Hair follicular keratinocyte (primary cell): ENCODE measurements around the gene RASGEF1B. TPM values are rescaled to one million over a fixed set of nuclear protein-coding genes. Genes with fewer than 3 reads are reported as not detected.

Experiments used
- total RNA-seq: library from RNA; depleted of rRNA; stranded (reverse); fragments of >200 nt; gene quantifications from 2 replicates; pipeline ENCODE4 v1.2.3, GENCODE V29; 2015

Gene RASGEF1B
- total RNA-seq = 0.53 and 2.3 TPM in 2 replicates

DNA sequence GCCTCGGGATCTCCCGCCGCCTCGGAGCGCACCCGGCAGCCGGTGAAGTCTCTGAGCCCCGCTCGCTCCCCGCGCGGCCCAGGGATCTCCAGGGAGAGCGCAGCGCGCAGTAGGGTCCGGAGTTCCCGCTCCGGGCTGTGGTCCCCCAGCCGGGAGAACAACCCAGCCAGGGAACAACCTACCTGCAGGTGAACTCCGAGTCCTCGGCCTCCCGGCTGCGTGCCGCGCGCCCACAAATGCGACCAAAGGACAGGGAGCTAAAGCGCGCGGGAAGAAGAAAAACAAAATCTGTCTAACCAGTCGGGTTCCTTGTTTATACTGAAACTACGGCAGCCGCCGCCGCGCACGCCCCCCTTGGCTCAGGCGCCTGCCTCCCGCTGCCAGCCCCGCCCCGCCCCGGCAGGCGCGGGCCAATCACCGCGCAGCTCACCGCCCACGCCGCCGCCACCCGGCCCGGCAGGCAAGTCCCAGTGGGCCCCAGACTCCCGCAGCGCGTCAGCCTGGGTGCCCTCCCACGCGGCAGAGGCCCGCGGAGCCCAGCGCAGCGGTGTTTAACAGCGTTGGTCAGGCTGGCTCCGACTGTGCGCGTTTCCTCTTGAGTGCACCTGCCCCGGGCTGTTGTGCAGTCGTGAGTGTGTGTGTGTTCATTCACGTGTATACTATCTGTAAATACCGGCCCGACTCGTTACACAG lies at the start of gene RASGEF1B:
RASGEF1B (minus strand) TSS at position 320 of the 693 bp plus-strand sequence. CDS start 12,399 bp downstream, outside the sequence.

